Kidney epithelial cell (primary cell): ENCODE results near the gene ITGAE. TPM values are rescaled to one million over a fixed set of nuclear protein-coding genes. Genes with fewer than 3 reads are reported as not detected.
A peak's percentile ranks its signal among the peaks of the same experiment; 100 is the strongest.

Experiments used
- DNase-seq: peaks from one replicate; pipeline ENCODE4 v3.0.0-alpha.2; 2010; ENCODE audit warnings: low read depth
- H3K27me3 ChIP-seq: 2 replicates; pipeline ENCODE4 v1.6.0; 2011; ENCODE audit warnings: low read length; ENCODE audit not compliant: control insufficient read depth, insufficient read depth
- H3K36me3 ChIP-seq: 2 replicates; pipeline ENCODE4 v1.5.1; 2011; ENCODE audit warnings: low read length; ENCODE audit not compliant: control insufficient read depth, insufficient read depth
- H3K4me3 ChIP-seq: 2 replicates; pipeline ENCODE4 v1.5.1; 2011; ENCODE audit warnings: low read depth, mild to moderate bottlenecking, control low read depth, low read length
- CTCF ChIP-seq: IDR thresholded peaks from 2 replicates; pipeline ENCODE4 v1.5.1; 2011; ENCODE audit warnings: mild to moderate bottlenecking, moderate library complexity, low read length, control low read depth, inconsistent platforms; ENCODE audit not compliant: insufficient read depth, poor library complexity, severe bottlenecking
- total RNA-seq: library from RNA; depleted of rRNA; stranded (reverse); fragments of >200 nt; gene quantifications from 2 replicates; pipeline ENCODE4 v1.2.3, GENCODE V29; 2015

ITGAE gene
- total RNA-seq, 1 donor from 2014 or later: 29.7 TPM

- H3K4me3 ChIP-seq: peak overlapping the region; percentile 30
- no peaks in the 10 kb centered on the region for H3K36me3 ChIP-seq
- TF ChIP-seq CTCF: no peak
- no peak for DNase-seq
- peaks cover 3% of the 10 kb centered on the region for H3K27me3 ChIP-seq
Measured at GRCh38 chr17:3695129-3695722, 105.8 kb downstream of the ITGAE start.

GRCh38 chr17:3693829-3694231 lies 107.2 kb downstream of the ITGAE start:
- no peak for TF ChIP-seq CTCF
- Histone ChIP-seq H3K4me3 (no peak overlapping the region), H3K36me3 (no peaks in the 10 kb centered on the region), H3K27me3 (peaks cover 3% of the 10 kb centered on the region)
- DNase-seq: no peak

- no peak for TF ChIP-seq CTCF
- H3K27me3 ChIP-seq: peaks cover 3% of the 10 kb centered on the region
Measured at GRCh38 chr17:3693141-3693540, 107.8 kb downstream of the ITGAE start.

GRCh38 chr17:3692346-3692745 lies 108.6 kb downstream of the ITGAE start:
- Histone ChIP-seq H3K4me3 (no peak overlapping the region), H3K36me3 (no peaks in the 10 kb centered on the region), H3K27me3 (peaks cover 3% of the 10 kb centered on the region)
- TF ChIP-seq CTCF: no peak
- no peak for DNase-seq

More at GRCh38 chr17:3693141-3693540, 107.8 kb downstream of the ITGAE start:
- DNase-seq: no peak
- Histone ChIP-seq H3K36me3 (no peaks in the 10 kb centered on the region), H3K4me3 (no peak overlapping the region)

GRCh38 chr17:3691617-3692067 lies 109.3 kb downstream of the ITGAE start:
- DNase-seq: no peak
- H3K36me3 ChIP-seq: no peaks in the 10 kb centered on the region
- no peak for TF ChIP-seq CTCF

More at GRCh38 chr17:3691617-3692067, 109.3 kb downstream of the ITGAE start:
- Histone ChIP-seq H3K27me3 (peaks cover 1% of the 10 kb centered on the region), H3K4me3 (no peak overlapping the region)
